Bronchial epithelial cell (primary cell): Measurements from ENCODE around the gene CCNK. TPM values are rescaled to one million over a fixed set of nuclear protein-coding genes. Genes with fewer than 3 reads are reported as not detected.

Source experiments
- DNase-seq: peaks from one replicate; pipeline ENCODE4 v3.0.0-alpha.2; 2010; ENCODE audit warnings: low read depth
- FAIRE-seq: peaks from 2 replicates; lab custom pipeline; 2011; peaks lifted over from hg19 to GRCh38; lab: Jason Lieb, UNC
- H3K27me3 ChIP-seq: 2 replicates; pipeline ENCODE4 v1.5.1; 2011; ENCODE audit warnings: low read length; ENCODE audit not compliant: control insufficient read depth, insufficient read depth
- H3K36me3 ChIP-seq: 2 replicates; pipeline ENCODE4 v1.5.1; 2011; ENCODE audit warnings: low read length; ENCODE audit not compliant: control insufficient read depth, insufficient read depth
- H3K4me3 ChIP-seq: 2 replicates; pipeline ENCODE4 v1.5.1; 2011; ENCODE audit warnings: mild to moderate bottlenecking, low read depth, low read length, control low read depth
- CTCF ChIP-seq: IDR thresholded peaks from 2 replicates; pipeline ENCODE4 v1.5.1; 2011; ENCODE audit warnings: mild to moderate bottlenecking, moderate library complexity, low read length, control low read depth, inconsistent platforms; ENCODE audit not compliant: insufficient read depth, severe bottlenecking
- total RNA-seq: library from RNA; depleted of rRNA; stranded (reverse); fragments of >200 nt; gene quantifications from 2 replicates; pipeline ENCODE4 v1.2.1, GENCODE V29; 2014

Gene CCNK
- total RNA-seq, 1 donor from 2014 or later, result 18.4 TPM

DNA sequence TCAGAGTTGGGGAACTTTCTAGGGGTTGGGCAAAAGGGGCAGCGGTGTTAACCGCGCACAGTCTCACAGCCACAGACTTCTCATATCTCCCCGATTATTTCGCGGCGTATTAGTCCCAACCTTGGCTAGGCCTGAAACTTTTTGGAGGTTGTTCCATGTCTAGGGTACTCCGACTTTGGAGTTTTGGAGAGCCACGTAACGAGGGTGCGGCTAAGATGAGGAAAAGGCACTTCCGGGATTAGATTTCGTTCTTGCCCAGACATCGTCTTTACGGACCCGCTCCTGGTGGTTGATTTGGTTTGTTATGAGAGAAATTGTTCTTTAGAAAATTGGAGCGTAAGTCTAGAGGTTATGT lies 513 bp downstream of the CCNK start:
- DNase-seq (peak; percentile 55), FAIRE-seq (no peak)
- Histone ChIP-seq H3K27me3 (no peaks in the 10 kb centered on the region), H3K4me3 (peak overlapping the region; percentile 86), H3K36me3 (no peaks in the 10 kb centered on the region)
- no peak for TF ChIP-seq CTCF

- Histone ChIP-seq H3K27me3 (no peaks in the 10 kb centered on the region), H3K36me3 (no peaks in the 10 kb centered on the region), H3K4me3 (no peak overlapping the region)
- DNase-seq (peak; percentile 84), FAIRE-seq (no peak)
- no peak for TF ChIP-seq CTCF
Measured at GRCh38 chr14:99484106-99484505, 2.9 kb downstream of the CCNK start.

- no peak for TF ChIP-seq CTCF
- Histone ChIP-seq H3K27me3 (no peaks in the 10 kb centered on the region), H3K36me3 (peaks cover 32% of the 10 kb centered on the region), H3K4me3 (no peak overlapping the region)
- FAIRE-seq (no peak), DNase-seq (no peak)
Measured at GRCh38 chr14:99497341-99497740, 16.1 kb downstream of the CCNK start.

DNA sequence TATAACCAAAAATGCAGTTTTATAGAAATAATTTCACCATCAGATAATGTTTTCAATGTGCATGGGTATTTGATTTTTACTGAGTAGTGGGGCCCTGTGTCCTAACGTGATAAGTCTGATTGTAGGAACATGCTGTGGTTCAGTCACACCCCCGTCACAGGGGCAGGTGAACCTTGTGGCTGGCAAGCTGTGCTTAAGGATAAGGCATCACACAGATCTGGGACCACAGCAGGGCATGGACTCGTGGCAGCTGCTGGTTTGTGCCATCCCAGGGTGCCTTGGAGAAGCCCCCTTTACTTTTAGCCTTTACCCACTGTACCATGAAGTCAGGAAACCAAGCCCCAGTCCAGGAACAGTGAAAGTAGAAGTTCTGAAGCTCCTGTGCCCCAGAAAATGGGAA lies 16.7 kb downstream of the CCNK start:
- peaks cover 34% of the 10 kb centered on the region for H3K36me3 ChIP-seq
- no peak for FAIRE-seq
- DNase-seq, result no peak
- no peak for TF ChIP-seq CTCF
- H3K4me3 ChIP-seq, result no peak overlapping the region
- H3K27me3 ChIP-seq, result no peaks in the 10 kb centered on the region

DNA sequence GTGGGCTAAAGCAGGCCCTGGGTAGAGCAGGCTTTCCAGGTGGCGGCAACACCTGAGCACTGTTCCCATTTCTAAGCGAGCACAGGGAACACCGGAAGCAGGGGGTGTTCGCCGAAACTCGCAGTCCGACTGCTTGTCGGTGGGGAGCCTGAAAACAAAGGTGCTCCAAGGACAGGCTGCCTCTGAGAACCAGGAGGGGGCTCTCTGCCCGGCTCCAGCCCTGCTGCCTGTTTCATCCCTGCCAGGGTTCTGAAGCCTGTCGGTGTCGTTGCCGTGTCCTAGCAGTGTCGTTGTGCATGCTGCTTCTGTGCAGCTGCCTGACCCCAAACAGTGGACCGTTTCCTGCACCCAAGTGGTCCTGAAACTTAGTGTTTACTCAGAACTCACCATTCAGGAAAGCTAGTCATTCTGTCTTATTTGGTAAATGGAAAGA lies 21.8 kb downstream of the CCNK start:
- no peak for TF ChIP-seq CTCF
- Histone ChIP-seq H3K36me3 (peaks cover 33% of the 10 kb centered on the region), H3K27me3 (no peaks in the 10 kb centered on the region), H3K4me3 (no peak overlapping the region)
- DNase-seq, result no peak
- FAIRE-seq, result no peak

DNA sequence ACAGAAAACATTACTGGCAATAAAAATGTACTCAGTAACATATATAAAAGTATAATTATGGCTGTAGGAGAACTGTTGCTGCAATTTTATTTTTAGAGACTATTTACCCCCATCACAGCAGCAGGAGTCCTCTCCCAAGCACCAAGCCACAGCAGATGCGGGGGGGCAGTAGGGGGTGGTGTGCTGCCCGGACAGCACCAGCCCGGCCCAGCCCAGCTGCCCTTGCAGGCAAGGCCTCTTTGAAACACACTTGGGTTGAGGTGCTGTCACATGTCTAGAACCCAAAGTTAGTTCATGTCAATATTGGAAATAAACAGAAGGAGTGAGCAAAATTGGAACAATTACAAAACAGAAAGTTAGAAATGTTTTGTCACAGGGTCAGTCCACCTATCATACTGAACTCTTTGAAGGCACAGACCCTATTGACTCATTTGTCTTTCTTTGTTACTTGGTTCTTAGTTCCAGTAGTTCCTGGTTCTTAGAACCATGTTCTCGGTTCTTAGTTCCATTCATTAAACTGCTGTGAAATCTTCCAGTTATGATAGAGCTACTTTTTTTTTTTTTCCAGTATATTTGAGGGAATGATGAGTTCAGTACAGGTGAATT lies 22.7 kb downstream of the CCNK start:
- FAIRE-seq, result no peak
- Histone ChIP-seq H3K36me3 (peaks cover 29% of the 10 kb centered on the region), H3K27me3 (no peaks in the 10 kb centered on the region), H3K4me3 (no peak overlapping the region)
- TF ChIP-seq CTCF, result no peak
- no peak for DNase-seq
